Brain microvascular endothelial cell (primary cell): ENCODE data around the gene GPANK1.

ENCODE experiments used
- DNase-seq: peaks from one replicate; pipeline ENCODE4 v3.0.0-alpha.2; 2020
- H3K27ac ChIP-seq: fragments of 250-450 bp; sonication (Bioruptor Pico); 2 replicates; pipeline ENCODE4 v1.5.1; 2020; ENCODE audit warnings: mild to moderate bottlenecking, moderate library complexity
- H3K27me3 ChIP-seq: fragments of 250-450 bp; sonication (Bioruptor Pico); replicated peaks from 2 replicates; pipeline ENCODE4 v1.5.1; 2020; ENCODE audit warnings: mild to moderate bottlenecking
- H3K36me3 ChIP-seq: fragments of 250-450 bp; sonication (Bioruptor Pico); replicated peaks from 2 replicates; pipeline ENCODE4 v1.5.1; 2020; ENCODE audit warnings: mild to moderate bottlenecking
- H3K4me3 ChIP-seq: 2 replicates; pipeline ENCODE4 v1.5.1; 2011; ENCODE audit warnings: low read depth, mild to moderate bottlenecking, control low read depth, low read length, moderate library complexity
- in situ Hi-C: cut with HindIII; loops from 2 replicates; pipeline ENCODE4 v1.10.0; 2017; ENCODE audit warnings: low sequenced_read_pairs, low pct_ligation_motif_present
- TF ChIP-seq, protein P1 (sequence below): IDR thresholded peaks from 2 replicates; pipeline ENCODE4 v1.5.1; 2011; ENCODE audit warnings: low read depth, mild to moderate bottlenecking, moderate library complexity, low read length, control low read depth, inconsistent platforms; ENCODE audit errors: missing control alignments

Gene GPANK1

DNA sequence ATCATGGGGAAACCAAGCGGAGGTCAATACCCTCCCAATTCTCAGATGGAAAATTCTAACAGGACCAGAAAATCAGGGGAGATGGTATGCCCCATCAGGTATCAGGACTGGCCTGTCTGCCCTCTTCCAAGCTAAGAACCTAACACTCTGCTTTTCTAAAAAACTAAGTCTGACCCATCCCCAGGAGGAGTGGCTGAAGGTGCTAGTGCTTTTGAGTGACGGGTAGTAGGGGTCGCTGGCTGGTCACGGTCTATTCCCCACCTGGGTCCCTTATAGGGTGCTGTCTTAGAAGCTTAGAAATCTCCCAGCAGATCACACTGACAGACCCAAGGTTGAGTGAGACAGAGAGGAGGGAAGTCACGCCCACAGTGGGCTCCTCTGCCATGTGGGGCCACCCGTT is 28.7 kb upstream of the GPANK1 start:
- Histone ChIP-seq H3K27me3 (no peaks in the 10 kb centered on the region), H3K4me3 (no peak overlapping the region), H3K27ac (no peak overlapping the region), H3K36me3 (peaks cover 53% of the 10 kb centered on the region)
- in situ Hi-C loops = no loop called here
- TF ChIP-seq, protein P1, sequence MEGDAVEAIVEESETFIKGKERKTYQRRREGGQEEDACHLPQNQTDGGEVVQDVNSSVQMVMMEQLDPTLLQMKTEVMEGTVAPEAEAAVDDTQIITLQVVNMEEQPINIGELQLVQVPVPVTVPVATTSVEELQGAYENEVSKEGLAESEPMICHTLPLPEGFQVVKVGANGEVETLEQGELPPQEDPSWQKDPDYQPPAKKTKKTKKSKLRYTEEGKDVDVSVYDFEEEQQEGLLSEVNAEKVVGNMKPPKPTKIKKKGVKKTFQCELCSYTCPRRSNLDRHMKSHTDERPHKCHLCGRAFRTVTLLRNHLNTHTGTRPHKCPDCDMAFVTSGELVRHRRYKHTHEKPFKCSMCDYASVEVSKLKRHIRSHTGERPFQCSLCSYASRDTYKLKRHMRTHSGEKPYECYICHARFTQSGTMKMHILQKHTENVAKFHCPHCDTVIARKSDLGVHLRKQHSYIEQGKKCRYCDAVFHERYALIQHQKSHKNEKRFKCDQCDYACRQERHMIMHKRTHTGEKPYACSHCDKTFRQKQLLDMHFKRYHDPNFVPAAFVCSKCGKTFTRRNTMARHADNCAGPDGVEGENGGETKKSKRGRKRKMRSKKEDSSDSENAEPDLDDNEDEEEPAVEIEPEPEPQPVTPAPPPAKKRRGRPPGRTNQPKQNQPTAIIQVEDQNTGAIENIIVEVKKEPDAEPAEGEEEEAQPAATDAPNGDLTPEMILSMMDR = no peak
- no peak for DNase-seq

DNA sequence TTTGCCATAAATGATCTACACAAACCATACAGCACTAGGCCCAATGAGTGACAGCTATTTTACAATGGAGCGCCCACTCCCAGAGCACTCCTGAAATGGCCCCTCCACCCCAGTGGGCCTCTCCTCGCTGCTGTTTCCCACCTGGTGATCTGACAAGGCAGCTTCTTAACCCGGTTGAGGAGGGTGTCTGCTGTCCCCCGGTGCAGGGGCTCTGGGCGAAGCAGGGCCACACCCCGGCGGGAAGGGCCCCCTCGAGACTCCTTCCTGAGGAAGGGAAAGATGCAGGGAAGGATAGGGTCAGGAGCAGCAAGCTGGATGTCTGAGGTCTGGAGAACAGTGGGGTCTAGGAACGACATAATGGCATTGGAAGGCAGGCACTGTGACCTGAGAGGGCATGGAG is 28.1 kb upstream of the GPANK1 start:
- no peak overlapping the region for H3K4me3 ChIP-seq
- in situ Hi-C loops = no loop called here
- DNase-seq = no peak
- TF ChIP-seq, protein P1 = no peak
- H3K27ac ChIP-seq = no peak overlapping the region
- no peaks in the 10 kb centered on the region for H3K27me3 ChIP-seq
- peaks cover 60% of the 10 kb centered on the region for H3K36me3 ChIP-seq

DNA sequence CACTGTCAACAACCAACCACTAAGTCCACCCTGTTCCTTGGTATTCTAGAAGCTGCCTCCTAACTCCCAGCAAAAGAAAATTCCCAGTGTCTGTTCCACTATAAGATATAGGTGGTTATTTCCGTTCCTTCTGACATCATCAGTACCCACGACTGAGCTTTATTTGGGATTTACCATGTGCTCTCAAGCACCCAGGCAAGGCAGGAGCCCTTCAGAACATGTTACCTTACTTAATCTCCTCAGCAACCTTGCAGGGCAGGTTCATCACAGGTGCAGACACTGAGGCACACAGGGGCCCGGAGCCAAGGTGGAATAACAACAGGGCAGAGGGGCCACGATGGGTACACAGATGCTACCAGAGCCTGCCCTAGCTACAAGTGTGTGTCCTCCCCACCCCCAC is 27.6 kb upstream of the GPANK1 start:
- Histone ChIP-seq H3K36me3 (peaks cover 63% of the 10 kb centered on the region), H3K27me3 (no peaks in the 10 kb centered on the region), H3K27ac (no peak overlapping the region), H3K4me3 (no peak overlapping the region)
- in situ Hi-C loops = no loop called here
- TF ChIP-seq, protein P1 = no peak
- DNase-seq = no peak

DNA sequence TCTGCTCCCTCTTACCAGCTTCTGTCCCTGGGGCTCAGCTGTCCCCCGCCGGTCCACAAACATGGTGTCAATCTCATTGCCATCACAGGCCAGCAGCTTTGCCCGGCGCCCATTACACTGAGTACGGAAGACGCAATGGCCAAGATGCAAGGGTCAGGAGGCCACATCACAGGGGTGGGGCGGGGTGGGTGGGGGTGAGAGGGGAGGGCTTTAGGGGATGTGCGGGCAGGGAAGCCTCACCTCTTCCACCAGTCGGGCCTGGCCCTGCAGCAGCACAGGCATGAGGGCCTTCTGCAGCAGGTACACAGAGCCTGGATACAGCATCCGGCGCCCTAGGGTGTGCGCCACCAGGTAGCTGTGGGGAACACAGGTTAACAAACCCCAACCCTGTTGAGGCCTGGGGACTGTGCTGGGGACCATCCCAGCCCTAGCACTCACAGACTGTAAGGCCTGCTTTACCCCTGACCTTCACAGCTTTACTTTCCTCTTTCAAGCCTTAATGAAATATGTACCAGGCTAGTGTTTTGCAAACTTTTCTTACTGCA is 26.8 kb upstream of the GPANK1 start:
- H3K36me3 ChIP-seq = peaks cover 70% of the 10 kb centered on the region
- TF ChIP-seq, protein P1 = no peak

DNA sequence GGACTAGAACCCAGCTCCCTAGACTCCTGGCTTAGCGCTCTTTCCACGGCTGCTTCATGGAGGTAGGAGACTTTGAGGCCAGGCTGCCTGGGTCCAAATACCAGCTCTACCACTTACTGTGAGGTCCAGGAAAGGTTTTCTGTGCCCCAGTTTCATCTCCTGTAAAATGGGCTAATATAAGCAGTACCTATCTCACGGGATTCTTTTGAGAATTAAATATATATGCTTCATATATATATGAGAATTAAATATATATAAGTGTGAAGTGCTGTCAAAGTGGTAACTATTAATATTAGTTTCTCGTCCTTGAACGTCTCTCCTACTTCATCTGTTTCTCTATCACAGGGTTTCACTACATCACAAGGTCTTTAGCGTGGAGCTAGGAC is 26.3 kb upstream of the GPANK1 start:
- H3K27me3 ChIP-seq = no peaks in the 10 kb centered on the region
- TF ChIP-seq, protein P1 = no peak
- peaks cover 76% of the 10 kb centered on the region for H3K36me3 ChIP-seq
- no peak overlapping the region for H3K27ac ChIP-seq
- in situ Hi-C loops = no loop called here
- no peak overlapping the region for H3K4me3 ChIP-seq
- DNase-seq = no peak

More for the DNA sequence above, 26.8 kb upstream of the GPANK1 start:
- DNase-seq = no peak
- Histone ChIP-seq H3K27ac (no peak overlapping the region), H3K4me3 (no peak overlapping the region), H3K27me3 (no peaks in the 10 kb centered on the region)
- in situ Hi-C loops = no loop called here
